Mesenteric fat pad (tissue), 1 donor: ENCODE results near the gene RPL36. TPM values are rescaled to one million over a fixed set of nuclear protein-coding genes. Genes with fewer than 3 reads are reported as not detected.

Experiments used
- total RNA-seq: library from RNA; stranded (reverse); fragmentation: NEBNext Ultra II Directional; extraction: Animal tissue kit (Norgen Biotek cat#: 25700); gene quantifications from one replicate; pipeline ENCODE4 v1.2.1, GENCODE V29; 2021
- donor health status: DM: yes; HTN: yes; CAD: no.

Gene RPL36
- total RNA-seq, 1 donor from 2014 or later, result 564 TPM

Other genes with a start within 250 kb of the RPL36 start
- gene ZNRF4, start 234.9 kb upstream of the RPL36 start, total RNA-seq, result not detected
- gene TINCR, start 122.3 kb upstream of the RPL36 start, total RNA-seq, result 0.48 TPM
- 64.6 TPM for gene SAFB2, start 67.5 kb upstream of the RPL36 start, total RNA-seq
- 69.9 TPM for gene SAFB, start 67.2 kb upstream of the RPL36 start, total RNA-seq
- 75.4 TPM for gene MICOS13, start 9.8 kb upstream of the RPL36 start, total RNA-seq
- gene HSD11B1L, start 9.3 kb upstream of the RPL36 start, total RNA-seq, result 4.0 TPM
- 63.9 TPM for gene LONP1, start 29.9 kb downstream of the RPL36 start, total RNA-seq
- gene CATSPERD, start 30.3 kb downstream of the RPL36 start, total RNA-seq, result not detected
- 1.5 TPM for gene PRR22, start 94.5 kb downstream of the RPL36 start, total RNA-seq
- 31.4 TPM for gene DUS3L, start 100.9 kb downstream of the RPL36 start, total RNA-seq
- 0.42 TPM for gene NRTN, start 114.8 kb downstream of the RPL36 start, total RNA-seq
- not detected for gene FUT6, start 149.4 kb downstream of the RPL36 start, total RNA-seq
- gene FUT3, start 161.2 kb downstream of the RPL36 start, total RNA-seq, result not detected
- gene FUT5, start 180.2 kb downstream of the RPL36 start, total RNA-seq, result not detected
- 186 TPM for gene NDUFA11, start 213.5 kb downstream of the RPL36 start, total RNA-seq
- gene VMAC, start 214.6 kb downstream of the RPL36 start, total RNA-seq, result 3.0 TPM
- 4.4 TPM for gene CAPS, start 224.0 kb downstream of the RPL36 start, total RNA-seq